Measurements from ENCODE around the gene ZBTB16. TPM values are rescaled to one million over a fixed set of nuclear protein-coding genes. Genes with fewer than 3 reads are reported as not detected.

The ZBTB16 gene
- total RNA-seq, 1 donor from 2014 or later, result 171 TPM

DNA sequence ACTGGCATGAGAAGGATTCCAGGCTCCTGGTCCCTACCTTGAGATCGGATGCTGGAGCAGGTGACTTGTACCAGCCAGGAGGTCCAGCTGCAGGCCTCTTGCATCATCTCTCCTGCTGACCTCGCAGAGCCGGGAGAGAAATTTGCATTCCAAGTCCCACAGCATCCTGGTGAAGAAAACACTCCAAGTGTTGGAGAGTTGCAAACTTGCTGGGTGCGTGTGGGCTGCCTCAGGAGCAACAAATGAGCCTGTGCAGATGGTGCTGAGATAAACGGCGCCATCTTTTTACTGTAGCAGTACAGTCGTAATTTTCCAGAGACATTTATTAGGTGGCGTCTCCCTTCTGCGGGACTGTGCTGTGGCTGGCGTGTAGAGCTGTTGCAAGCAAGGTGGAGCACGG is 32.1 kb upstream of the ZBTB16 start:
- peaks cover 8% of the 10 kb centered on the region for H3K4me1 ChIP-seq
- intact Hi-C loops (cut with DNase I), result no loop called here

DNA sequence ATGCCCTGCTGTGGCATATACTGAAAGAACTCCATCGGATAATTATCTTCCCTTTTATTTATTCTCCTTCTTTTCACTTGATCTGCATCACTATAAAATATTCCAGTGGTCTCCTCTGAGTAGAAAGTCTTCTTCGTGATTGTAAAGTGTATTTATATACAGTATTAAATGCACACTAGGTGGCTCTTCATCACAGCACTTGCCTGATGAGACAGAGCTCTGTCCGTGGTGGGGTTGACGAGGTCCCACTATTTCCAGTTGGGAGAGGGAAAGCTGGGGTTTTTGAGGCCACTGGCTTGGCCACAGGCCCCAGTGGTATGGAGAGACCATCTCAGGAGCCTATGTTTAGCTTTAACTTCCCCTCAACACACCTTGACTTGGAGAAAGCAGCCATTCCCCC is 31.6 kb upstream of the ZBTB16 start:
- H3K9me3 ChIP-seq, result no peaks in the 10 kb centered on the region
- DNase-seq (no peak), ATAC-seq (no peak)
- intact Hi-C loops (cut with DNase I), result no loop called here
- peaks cover 3% of the 10 kb centered on the region for H3K27me3 ChIP-seq (ENCODE audit: low read depth)
- no peaks in the 10 kb centered on the region for H3K36me3 ChIP-seq
- TF ChIP-seq, protein P1, sequence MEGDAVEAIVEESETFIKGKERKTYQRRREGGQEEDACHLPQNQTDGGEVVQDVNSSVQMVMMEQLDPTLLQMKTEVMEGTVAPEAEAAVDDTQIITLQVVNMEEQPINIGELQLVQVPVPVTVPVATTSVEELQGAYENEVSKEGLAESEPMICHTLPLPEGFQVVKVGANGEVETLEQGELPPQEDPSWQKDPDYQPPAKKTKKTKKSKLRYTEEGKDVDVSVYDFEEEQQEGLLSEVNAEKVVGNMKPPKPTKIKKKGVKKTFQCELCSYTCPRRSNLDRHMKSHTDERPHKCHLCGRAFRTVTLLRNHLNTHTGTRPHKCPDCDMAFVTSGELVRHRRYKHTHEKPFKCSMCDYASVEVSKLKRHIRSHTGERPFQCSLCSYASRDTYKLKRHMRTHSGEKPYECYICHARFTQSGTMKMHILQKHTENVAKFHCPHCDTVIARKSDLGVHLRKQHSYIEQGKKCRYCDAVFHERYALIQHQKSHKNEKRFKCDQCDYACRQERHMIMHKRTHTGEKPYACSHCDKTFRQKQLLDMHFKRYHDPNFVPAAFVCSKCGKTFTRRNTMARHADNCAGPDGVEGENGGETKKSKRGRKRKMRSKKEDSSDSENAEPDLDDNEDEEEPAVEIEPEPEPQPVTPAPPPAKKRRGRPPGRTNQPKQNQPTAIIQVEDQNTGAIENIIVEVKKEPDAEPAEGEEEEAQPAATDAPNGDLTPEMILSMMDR (IDR thresholded peaks at IDR 0.05), result no peak
- no peak overlapping the region for H3K27ac ChIP-seq
- peaks cover 8% of the 10 kb centered on the region for H3K4me1 ChIP-seq
- no peak overlapping the region for H3K4me3 ChIP-seq

More for the DNA sequence above, 32.1 kb upstream of the ZBTB16 start:
- ATAC-seq (no peak), DNase-seq (no peak)
- no peak overlapping the region for H3K4me3 ChIP-seq
- TF ChIP-seq, protein P1 (IDR thresholded peaks at IDR 0.05), result no peak
- no peaks in the 10 kb centered on the region for H3K9me3 ChIP-seq
- peaks cover 3% of the 10 kb centered on the region for H3K27me3 ChIP-seq (ENCODE audit: low read depth)
- H3K36me3 ChIP-seq, result no peaks in the 10 kb centered on the region
- no peak overlapping the region for H3K27ac ChIP-seq

DNA sequence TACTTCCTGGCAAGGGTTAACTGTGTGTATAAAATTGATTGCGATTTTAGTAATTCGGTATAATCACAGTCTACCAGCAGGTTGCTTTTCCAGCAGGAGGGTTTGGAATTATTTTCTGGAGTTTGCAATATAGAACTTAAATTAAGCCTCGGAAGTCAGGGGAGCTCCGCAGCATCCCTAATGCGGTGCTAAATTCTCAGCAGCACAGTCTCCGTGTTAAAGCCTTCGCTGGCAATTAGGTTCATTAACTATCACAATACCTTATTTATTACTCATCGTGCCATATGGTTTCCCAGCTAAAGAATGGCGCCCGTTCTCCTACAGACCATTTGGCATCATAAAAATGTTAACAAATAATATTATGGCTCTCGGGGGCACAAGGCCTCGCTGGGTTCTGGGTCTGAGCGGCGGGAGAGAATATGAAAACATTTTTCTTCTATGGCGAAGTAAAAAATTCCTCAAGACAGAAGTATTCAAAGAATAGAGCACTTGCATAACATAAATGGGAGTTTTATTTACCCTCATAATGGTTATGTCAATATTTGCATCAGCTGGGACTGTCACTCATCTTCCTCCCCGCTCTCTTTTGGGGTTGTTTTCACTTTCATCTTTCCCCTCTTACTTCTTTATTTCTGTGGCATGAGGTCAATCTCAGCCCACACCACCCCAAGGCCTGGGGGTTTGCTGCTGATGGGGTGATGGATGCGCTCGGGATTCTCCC is 28.1 kb upstream of the ZBTB16 start:
- H3K4me3 ChIP-seq, result no peak overlapping the region
- peaks cover 3% of the 10 kb centered on the region for H3K27me3 ChIP-seq (ENCODE audit: low read depth)
- TF ChIP-seq, protein P1 (IDR thresholded peaks at IDR 0.05), result no peak
- DNase-seq (no peak), ATAC-seq (no peak)
- no peaks in the 10 kb centered on the region for H3K36me3 ChIP-seq
- no peak overlapping the region for H3K27ac ChIP-seq
- intact Hi-C loops (cut with DNase I), result loop anchor here (10.0 kb wide), 1 partner anchor 233 kb away; no protein-coding TSS in a partner anchor
- no peaks in the 10 kb centered on the region for H3K9me3 ChIP-seq
- H3K4me1 ChIP-seq, result peaks cover 16% of the 10 kb centered on the region

DNA sequence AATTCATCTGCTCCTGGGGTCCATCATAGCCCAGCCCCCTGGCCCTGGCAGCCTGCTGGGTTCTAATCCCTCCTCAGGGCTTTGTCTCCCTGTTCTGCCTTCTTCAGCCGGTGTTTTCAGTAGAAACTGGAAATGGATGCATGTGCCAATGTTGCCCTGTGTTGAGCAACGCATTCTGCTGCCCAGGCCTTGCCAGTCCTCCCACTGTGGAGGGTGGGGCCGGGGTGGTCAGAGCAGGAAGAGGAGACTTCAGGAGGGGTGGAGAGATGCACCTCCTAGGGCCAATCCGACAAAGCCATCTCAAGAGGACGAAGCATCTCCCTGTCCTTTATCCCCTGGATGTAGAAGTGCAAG is 27.6 kb upstream of the ZBTB16 start:
- peak; percentile 61 for DNase-seq

DNA sequence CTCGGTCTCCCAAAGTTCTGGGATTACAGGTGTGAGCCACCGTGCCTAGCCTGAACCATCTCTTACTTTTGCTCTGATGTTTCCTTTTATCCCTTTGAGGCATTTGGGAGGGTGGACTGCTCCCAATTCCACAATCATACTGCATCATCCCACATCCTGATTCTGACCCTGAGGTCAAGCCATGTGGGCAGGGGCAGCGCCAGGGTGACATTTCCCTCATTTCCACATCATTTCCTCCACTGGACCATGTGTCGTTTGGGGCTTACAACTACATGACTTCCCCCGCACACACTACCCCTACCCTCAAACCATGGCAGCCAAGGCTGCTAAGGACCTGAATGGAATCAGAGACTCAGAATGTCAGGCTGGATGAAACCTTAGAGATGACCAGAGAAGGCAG is 26.4 kb upstream of the ZBTB16 start:
- TF ChIP-seq, protein P1 (IDR thresholded peaks at IDR 0.05), result no peak
- Histone ChIP-seq H3K27ac (no peak overlapping the region), H3K36me3 (no peaks in the 10 kb centered on the region), H3K9me3 (no peaks in the 10 kb centered on the region), H3K4me3 (no peak overlapping the region), H3K27me3 (ENCODE audit: low read depth) (no peaks in the 10 kb centered on the region), H3K4me1 (peaks cover 22% of the 10 kb centered on the region)
- ATAC-seq (no peak), DNase-seq (no peak)
- intact Hi-C loops (cut with DNase I), result loop anchor here (10.0 kb wide), 1 partner anchor 232 kb away; no protein-coding TSS in a partner anchor

More for the DNA sequence above, 27.6 kb upstream of the ZBTB16 start:
- intact Hi-C loops (cut with DNase I), result loop anchor here (10.0 kb wide), 1 partner anchor 233 kb away; no protein-coding TSS in a partner anchor
- Histone ChIP-seq H3K9me3 (no peaks in the 10 kb centered on the region), H3K27ac (no peak overlapping the region), H3K4me3 (no peak overlapping the region), H3K4me1 (peaks cover 21% of the 10 kb centered on the region), H3K27me3 (ENCODE audit: low read depth) (peaks cover 3% of the 10 kb centered on the region), H3K36me3 (no peaks in the 10 kb centered on the region)
- no peak for ATAC-seq
- TF ChIP-seq, protein P1 (IDR thresholded peaks at IDR 0.05), result no peak

Data from lower lobe of right lung (tissue), 2 donors.